B cell (primary cell): ENCODE results near the gene PNCK. TPM values are rescaled to one million over a fixed set of nuclear protein-coding genes. Genes with fewer than 3 reads are reported as not detected.

Experiments used
- ATAC-seq: fragments of 200-7000 bp; cut with Tn5 transposase; one replicate; pipeline ENCODE4 v1.10.0; 2021; ENCODE audit warnings: low read depth, mild to moderate bottlenecking, moderate number of reproducible peaks, moderate library complexity
- CTCF ChIA-PET: fragments of 350-600 bp; sonication (Branson Sonifier 250); formaldehyde crosslinking; loops from one replicate; lab custom pipeline; 2021; ENCODE audit warnings: antibody characterized with exemption, inconsistent platforms; lab: Charles Lee
- POLR2A ChIA-PET: fragments of 350-600 bp; sonication (Branson Sonifier 250); formaldehyde crosslinking; loops from one replicate; lab custom pipeline; 2021; ENCODE audit warnings: antibody characterized with exemption; lab: Charles Lee
- DNase-seq: peaks from one replicate; pipeline ENCODE4 v3.0.0; 2013
- H2AFZ ChIP-seq: 2 replicates; pipeline ENCODE4 v1.6.1; 2012; ENCODE audit warnings: mild to moderate bottlenecking, low read depth, low read length; ENCODE audit not compliant: insufficient read depth, poor library complexity, severe bottlenecking
- H3K27ac ChIP-seq, 2 donors: 1 replicate in 1 of 2; 2 replicates in 1 of 2; pipeline ENCODE4 v1.5.1; 2012 to 2013; ENCODE audit warnings: low read length in 2 of 2, mild to moderate bottlenecking in 2 of 2, moderate library complexity in 1 of 2
- H3K27me3 ChIP-seq, 4 experiments: fragments of 200-600 bp in 1 of 4; sonication (generic) in 1 of 4; replicated peaks in 1 of 4; 1 replicate in 2 of 4; 2 replicates in 2 of 4; pipeline versions ENCODE4 v1.6.1 to v1.7.0; 2013 to 2016; ENCODE audit warnings: low read length in 3 of 4, mild to moderate bottlenecking in 2 of 4, mixed read lengths in 1 of 4, moderate library complexity in 1 of 4; ENCODE audit not compliant: insufficient read depth in 4 of 4, control insufficient read depth in 3 of 4; ENCODE audit errors: control extremely low read depth in 1 of 4
- H3K36me3 ChIP-seq, 2 experiments: replicated peaks in 1 of 2; 1 replicate in 1 of 2; 2 replicates in 1 of 2; pipeline versions ENCODE4 v1.6.1 to v1.7.1; 2013; ENCODE audit warnings: low read length in 1 of 2; ENCODE audit not compliant: insufficient read depth in 2 of 2, control insufficient read depth in 1 of 2; ENCODE audit errors: control extremely low read depth in 1 of 2, extremely low read depth in 1 of 2
- H3K4me1 ChIP-seq, 2 donors: fragments of 200-600 bp in 1 of 2; sonication (generic) in 1 of 2; 1 replicate in 1 of 2; 2 replicates in 1 of 2; pipeline versions ENCODE4 v1.5.1 to v1.6.1; 2013 to 2017; ENCODE audit warnings: low read length in 2 of 2; ENCODE audit not compliant: control insufficient read depth in 2 of 2, insufficient read depth in 2 of 2
- H3K4me2 ChIP-seq: replicated peaks from 2 replicates; pipeline ENCODE3; 2012; ENCODE audit warnings: mild to moderate bottlenecking, low read depth, low read length; ENCODE audit not compliant: poor library complexity, severe bottlenecking
- H3K4me3 ChIP-seq, 5 experiments: fragments of 200-600 bp in 1 of 5; sonication (generic) in 1 of 5; 1 replicate in 3 of 5; 2 replicates in 2 of 5; pipeline versions ENCODE4 v1.5.1 to v1.7.0; 2011 to 2016; ENCODE audit warnings: low read length in 4 of 5, mild to moderate bottlenecking in 4 of 5, low read depth in 2 of 5, control low read depth in 1 of 5, moderate library complexity in 1 of 5; ENCODE audit not compliant: insufficient read depth in 1 of 5; ENCODE audit errors: control extremely low read depth in 1 of 5, extremely low read depth in 1 of 5
- H3K79me2 ChIP-seq: fragments of 200-600 bp; sonication (generic); one replicate; pipeline ENCODE4 v1.6.0; 2016; ENCODE audit warnings: low read length; ENCODE audit not compliant: control insufficient read depth, insufficient read depth
- H3K9ac ChIP-seq: fragments of 200-600 bp; sonication (generic); 2 replicates; pipeline ENCODE4 v1.6.1; 2017; ENCODE audit warnings: mild to moderate bottlenecking, low read length, moderate library complexity
- H3K9me3 ChIP-seq, 3 donors: one replicate each; pipeline versions ENCODE4 v1.6.1 to v1.7.1; 2013; ENCODE audit warnings: low read length in 2 of 3; ENCODE audit not compliant: control insufficient read depth in 2 of 3, insufficient read depth in 1 of 3; ENCODE audit errors: control extremely low read depth in 1 of 3
- H4K20me1 ChIP-seq: 2 replicates; pipeline ENCODE4 v1.6.0; 2012; ENCODE audit warnings: mild to moderate bottlenecking, low read length; ENCODE audit not compliant: insufficient read depth, control insufficient read depth, poor library complexity, severe bottlenecking
- H3K27ac Mint-ChIP-seq: one replicate; pipeline ENCODE4 v1.8.0; 2021; ENCODE audit warnings: mixed read lengths
- H3K27me3 Mint-ChIP-seq: one replicate; pipeline ENCODE4 v1.8.0; 2021; ENCODE audit warnings: mixed read lengths
- H3K4me1 Mint-ChIP-seq: one replicate; pipeline ENCODE4 v1.8.0; 2021; ENCODE audit warnings: mixed read lengths
- H3K4me3 Mint-ChIP-seq: one replicate; pipeline ENCODE4 v1.8.0; 2021; ENCODE audit warnings: mixed read lengths
- H3K9me3 Mint-ChIP-seq: one replicate; pipeline ENCODE4 v1.8.0; 2022; ENCODE audit warnings: mixed read lengths; ENCODE audit not compliant: insufficient read depth
- EZH2 ChIP-seq: IDR thresholded peaks from 2 replicates; pipeline ENCODE4 v1.6.1; 2012; ENCODE audit warnings: borderline replicate concordance, low read depth, mild to moderate bottlenecking, moderate library complexity, low read length; ENCODE audit not compliant: insufficient read depth, poor library complexity, severe bottlenecking
- WGBS: methylation state at CpG from one replicate; pipeline ENCODE4 v1.1.5; 2013; ENCODE audit warnings: missing lambda C conversion rate; ENCODE audit not compliant: insufficient coverage; 5-methylcytosine and 5-hydroxymethylcytosine counted together
- intact Hi-C: fragments of 100-400 bp; cut with micrococcal nuclease; formaldehyde crosslinking; loops from one replicate; pipeline ENCODE4 v1.10.0; 2022
- polyA plus RNA-seq: library from polyadenylated mRNA; depleted of rRNA; stranded (reverse); fragments of >200 nt; gene quantifications from 2 replicates; pipeline ENCODE4 v1.2.3, GENCODE V29; 2012
- total RNA-seq, 2 donors: library from RNA; stranded (reverse); fragments of 120-200 nt in 1 of 2; gene quantifications; 1 replicate in 1 of 2; 2 replicates in 1 of 2; pipeline versions ENCODE4 v1.2.3 to v1.2.4, GENCODE V29; 2013 to 2022
- TF ChIP-seq, protein P1 (sequence below): fragments of 200-600 bp; IDR thresholded peaks from one replicate; pipeline ENCODE4 v1.8.0; 2022; ENCODE audit warnings: antibody characterized with exemption, mild to moderate bottlenecking

Gene PNCK
- total and polyA plus RNA-seq, 2 donors (not counting 1 experiment from before 2014, with no cell fraction given), result 0.99 TPM; not detected in 1

DNA sequence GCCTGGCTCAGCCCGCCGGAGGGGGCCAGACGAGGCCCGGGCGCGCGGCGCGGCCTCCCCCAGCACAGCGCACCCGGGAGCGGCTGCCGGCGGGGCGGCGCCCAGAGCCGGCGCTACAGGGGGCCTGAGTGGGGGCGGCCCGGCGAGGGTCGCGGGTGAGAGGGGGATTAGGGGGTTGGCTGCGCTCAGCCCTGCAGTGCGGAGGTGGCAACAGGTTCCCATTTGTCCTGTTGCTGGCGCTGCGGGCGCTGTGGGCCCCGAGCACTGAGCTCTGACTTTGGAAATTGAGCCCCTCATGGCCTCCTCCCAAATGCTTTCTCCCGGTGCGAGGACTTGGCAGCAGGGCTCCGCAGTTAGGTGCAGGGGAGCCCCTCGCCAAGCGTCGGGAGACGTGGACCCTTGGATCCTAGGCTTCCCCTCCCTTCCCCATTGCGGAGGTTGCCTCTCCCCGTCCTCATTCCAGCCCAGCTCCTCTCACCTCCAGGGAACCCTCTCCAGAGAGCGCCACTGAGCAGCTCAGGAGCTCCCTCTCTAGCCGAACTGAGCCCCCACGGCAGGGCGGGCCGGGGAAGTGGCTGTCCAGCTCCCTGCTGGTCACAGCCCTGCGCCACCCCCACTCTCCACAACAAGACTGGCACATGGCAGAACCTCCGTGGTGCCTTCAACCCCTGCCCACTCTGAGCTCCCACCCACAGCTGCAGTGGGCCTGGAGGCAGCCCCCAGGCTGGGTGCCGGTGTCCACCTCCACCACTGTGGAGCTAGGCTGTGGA, 29.1 kb downstream of the PNCK start:
- H4K20me1 ChIP-seq, result no peaks in the 10 kb centered on the region
- H3K36me3 ChIP-seq, result no peaks in the 10 kb centered on the region
- CTCF ChIA-PET, result interaction anchor here (0.9 to 1.4 kb wide), 3 partner anchors 9 to 704 kb away, joined by 3 to 5 read pairs (median 3); no protein-coding TSS in a partner anchor
- DNase-seq (peak; percentile 12), ATAC-seq (no peak)
- H2AFZ ChIP-seq, result no peak overlapping the region
- no peaks in the 10 kb centered on the region for H3K9me3 ChIP-seq
- WGBS, result 6% methylated on average over 19 of the region's 46 CpGs
- H3K4me3 ChIP-seq, result no peak overlapping the region
- POLR2A ChIA-PET, result no interaction called here
- peaks cover 17% of the 10 kb centered on the region for H3K27me3 Mint-ChIP-seq
- H3K27me3 ChIP-seq, result peaks cover 0 to 75% (median 15%) of the 10 kb centered on the region in 4 experiments
- no peak overlapping the region for H3K9ac ChIP-seq
- no peak for TF ChIP-seq EZH2
- TF ChIP-seq, protein P1, sequence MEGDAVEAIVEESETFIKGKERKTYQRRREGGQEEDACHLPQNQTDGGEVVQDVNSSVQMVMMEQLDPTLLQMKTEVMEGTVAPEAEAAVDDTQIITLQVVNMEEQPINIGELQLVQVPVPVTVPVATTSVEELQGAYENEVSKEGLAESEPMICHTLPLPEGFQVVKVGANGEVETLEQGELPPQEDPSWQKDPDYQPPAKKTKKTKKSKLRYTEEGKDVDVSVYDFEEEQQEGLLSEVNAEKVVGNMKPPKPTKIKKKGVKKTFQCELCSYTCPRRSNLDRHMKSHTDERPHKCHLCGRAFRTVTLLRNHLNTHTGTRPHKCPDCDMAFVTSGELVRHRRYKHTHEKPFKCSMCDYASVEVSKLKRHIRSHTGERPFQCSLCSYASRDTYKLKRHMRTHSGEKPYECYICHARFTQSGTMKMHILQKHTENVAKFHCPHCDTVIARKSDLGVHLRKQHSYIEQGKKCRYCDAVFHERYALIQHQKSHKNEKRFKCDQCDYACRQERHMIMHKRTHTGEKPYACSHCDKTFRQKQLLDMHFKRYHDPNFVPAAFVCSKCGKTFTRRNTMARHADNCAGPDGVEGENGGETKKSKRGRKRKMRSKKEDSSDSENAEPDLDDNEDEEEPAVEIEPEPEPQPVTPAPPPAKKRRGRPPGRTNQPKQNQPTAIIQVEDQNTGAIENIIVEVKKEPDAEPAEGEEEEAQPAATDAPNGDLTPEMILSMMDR, result no peak
- peak overlapping the region; percentile 19 for H3K4me2 ChIP-seq
- H3K4me1 ChIP-seq, result peaks cover 17 to 31% of the 10 kb centered on the region in 2 donors
- H3K9me3 Mint-ChIP-seq, result no peaks in the 10 kb centered on the region
- H3K79me2 ChIP-seq, result no peaks in the 10 kb centered on the region
- no peak overlapping the region for H3K27ac Mint-ChIP-seq
- no peak overlapping the region for H3K27ac ChIP-seq
- H3K4me1 Mint-ChIP-seq, result peaks cover 18% of the 10 kb centered on the region
- intact Hi-C loops, result loop anchor here (5.0 kb wide), 1 partner anchor 32 kb away; no protein-coding TSS in a partner anchor
- peak overlapping the region; percentile 10 for H3K4me3 Mint-ChIP-seq
